K562 (cell line): ENCODE measurements around the gene FAR1. TPM values are rescaled to one million over a fixed set of nuclear protein-coding genes. Genes with fewer than 3 reads are reported as not detected.

Source experiments
- ATAC-seq: fragments of 200-7000 bp; cut with Tn5 transposase; 3 replicates; pipeline ENCODE4 v1.9.1; 2020; ENCODE audit warnings: moderate library complexity
- BruUV-seq: library from RNA; stranded (reverse); fragments of 400-500 nt; replicated peaks from 2 replicates; lab custom pipeline; 2021; lab: Mats Ljungman, UMichigan
- CTCF ChIA-PET: fragments of 300-600 bp; formaldehyde crosslinking; extraction: SDS; loops from one replicate; lab custom pipeline; 2021; ENCODE audit warnings: low intra/inter-chr PET ratio; lab: Yijun Ruan, JAX
- POLR2A ChIA-PET: fragments of 300-600, 350-650 bp; sonication (Branson Sonifier 250); formaldehyde crosslinking; extraction: SDS; loops from one replicate; lab custom pipeline; 2021; ENCODE audit warnings: antibody characterized with exemption, inconsistent platforms; lab: Yijun Ruan, JAX
- DNase-seq, 4 experiments: peaks; one replicate each; pipeline versions ENCODE4 v3.0.0 to v3.0.0-alpha.2; 2011 to 2018; ENCODE audit warnings: low spot score in 3 of 4, mixed read lengths in 3 of 4; ENCODE audit errors: extremely low read depth in 1 of 4
- FAIRE-seq: peaks from 2 replicates; lab custom pipeline; 2011; peaks lifted over from hg19 to GRCh38; lab: Jason Lieb, UNC
- H2AFZ ChIP-seq: 2 replicates; pipeline ENCODE4 v1.6.0; 2011; ENCODE audit warnings: low read depth, low read length, control low read depth, inconsistent platforms
- H3K27ac ChIP-seq: fragments of 200-600 bp; 3 replicates; pipeline ENCODE4 v1.8.0; 2011; ENCODE audit warnings: low read depth, mild to moderate bottlenecking, control low read depth, inconsistent platforms, low read length, moderate library complexity, mixed read lengths; ENCODE audit errors: extremely low read depth
- H3K27me3 ChIP-seq, 2 experiments: fragments of 300-600 bp in 1 of 2; 2 replicates in 1 of 2; 3 replicates in 1 of 2; pipeline versions ENCODE4 v1.6.0 to v1.8.0; 2011; ENCODE audit warnings: inconsistent platforms in 2 of 2, low read length in 2 of 2, mild to moderate bottlenecking in 1 of 2, mixed read lengths in 1 of 2, moderate library complexity in 1 of 2; ENCODE audit not compliant: control insufficient read depth in 2 of 2, insufficient read depth in 2 of 2
- H3K36me3 ChIP-seq: fragments of 300-600 bp; 3 replicates; pipeline ENCODE4 v1.8.0; 2011; ENCODE audit warnings: mild to moderate bottlenecking, low read length, inconsistent platforms; ENCODE audit not compliant: control insufficient read depth, insufficient read depth
- H3K4me1 ChIP-seq, 2 experiments: fragments of 200-600 bp in 1 of 2; replicated peaks in 1 of 2; 2 replicates in 1 of 2; 3 replicates in 1 of 2; pipeline versions ENCODE4 v1.5.1 to v1.8.0; 2011; ENCODE audit warnings: inconsistent platforms in 2 of 2, low read length in 2 of 2, mild to moderate bottlenecking in 1 of 2, mixed read lengths in 1 of 2, moderate library complexity in 1 of 2; ENCODE audit not compliant: control insufficient read depth in 2 of 2, insufficient read depth in 2 of 2
- H3K4me2 ChIP-seq: 2 replicates; pipeline ENCODE4 v1.6.1; 2011; ENCODE audit warnings: low read length, control low read depth, inconsistent platforms, mixed read lengths; ENCODE audit not compliant: insufficient read depth
- H3K4me3 ChIP-seq: fragments of 200-600 bp; sonication (generic), shearing (Covaris generic); 2 replicates; pipeline ENCODE4 v1.5.1; 2016; ENCODE audit warnings: control low read depth, inconsistent platforms
- H3K79me2 ChIP-seq: fragments of 200-600 bp; 3 replicates; pipeline ENCODE4 v1.8.0; 2011; ENCODE audit warnings: low read length, inconsistent platforms; ENCODE audit not compliant: control insufficient read depth, insufficient read depth
- H3K9ac ChIP-seq, 2 experiments: 2 replicates each; pipeline versions ENCODE4 v1.6.0 to v1.6.1; 2011; ENCODE audit warnings: low read depth in 2 of 2, low read length in 2 of 2, control low read depth in 1 of 2, inconsistent platforms in 1 of 2, mild to moderate bottlenecking in 1 of 2, mixed read lengths in 1 of 2; ENCODE audit not compliant: insufficient read depth in 1 of 2
- H3K9me1 ChIP-seq: one replicate; pipeline ENCODE4 v1.6.0; 2011; ENCODE audit warnings: inconsistent platforms, mild to moderate bottlenecking, low read length, moderate library complexity; ENCODE audit not compliant: control insufficient read depth, insufficient read depth
- H3K9me3 ChIP-seq: replicated peaks from 2 replicates; pipeline ENCODE4 v1.5.1; 2011; ENCODE audit warnings: low read depth, low read length, inconsistent platforms; ENCODE audit not compliant: control insufficient read depth, insufficient read depth
- H4K20me1 ChIP-seq: replicated peaks from 2 replicates; pipeline ENCODE4 v1.6.1; 2011; ENCODE audit warnings: low read length, inconsistent platforms, mixed read lengths; ENCODE audit not compliant: control insufficient read depth, insufficient read depth
- CEBPB ChIP-seq: fragments of 450-650 bp; IDR thresholded peaks from 2 replicates; pipeline ENCODE4 v1.6.1; 2016; ENCODE audit warnings: missing genetic modification characterization, missing compliant biosample characterization
- CEBPG ChIP-seq, 3 experiments: fragments of 200-800 bp in 1 of 3; sonication (Bioruptor generic) in 1 of 3; sonication (generic) in 1 of 3; formaldehyde crosslinking in 1 of 3; IDR thresholded peaks in 2 of 3; conservative IDR thresholded peaks in 1 of 3; 2 replicates each; pipeline versions ENCODE4 v1.6.1 to v1.8.0; 2016 to 2022; ENCODE audit warnings: missing compliant biosample characterization in 2 of 3, missing genetic modification characterization in 2 of 3, mild to moderate bottlenecking in 1 of 3, missing genetic modification reagents in 1 of 3
- KDM1A ChIP-seq, 2 experiments: fragments of 450-650 bp; IDR thresholded peaks; 2 replicates each; pipeline ENCODE4 v1.6.1; 2016; ENCODE audit warnings: mild to moderate bottlenecking in 2 of 2
- RBM25 ChIP-seq: fragments of 200-400 bp; formaldehyde crosslinking; IDR thresholded peaks from 2 replicates; pipeline ENCODE4 v1.6.1; 2018; ENCODE audit warnings: low read length, low read depth, moderate library complexity; ENCODE audit not compliant: severe bottlenecking
- ZNF146 ChIP-seq: IDR thresholded peaks from one replicate; pipeline ENCODE4 v1.6.1; 2018; ENCODE audit warnings: missing compliant biosample characterization; ENCODE audit not compliant: unreplicated experiment
- WGBS: fragments of 100-300 bp; shearing (Covaris generic); methylation state at CpG from one replicate; pipeline ENCODE4 v1.1.6; 2016; ENCODE audit warnings: low coverage, mixed read lengths; ENCODE audit not compliant: insufficient coverage; ENCODE audit errors: missing lambda C conversion rate; 5-methylcytosine and 5-hydroxymethylcytosine counted together
- in situ Hi-C: fragments of 300-500 bp; cut with MboI; formaldehyde crosslinking; loops from 4 replicates; pipeline ENCODE4 v1.15.0; 2018; ENCODE audit warnings: inconsistent platforms, mixed read lengths
- intact Hi-C: fragments of 100-400 bp; cut with micrococcal nuclease; formaldehyde crosslinking; loops from 2 replicates; pipeline ENCODE4 v1.14.2; 2022
- polyA plus RNA-seq, 8 experiments: library from polyadenylated mRNA; depleted of rRNA in 4 of 8; stranded (reverse) in 5 of 8; unstranded in 3 of 8; fragments of >200 nt; fragmentation: Nextera tagmentation in 2 of 8; fragmentation: Illumina TruSeq in 1 of 8; extraction: Ambion mirVana in 2 of 8; extraction: Trizol in 1 of 8; gene quantifications; 2 replicates each; pipeline versions ENCODE4 v1.2.1 to v1.2.3, GENCODE V29; 2011 to 2014; ENCODE audit warnings: inconsistent platforms in 1 of 8, missing spikeins in 1 of 8
- total RNA-seq, 7 experiments: library from RNA; depleted of rRNA in 6 of 7; stranded (reverse); fragments of >200 nt in 6 of 7; fragmentation: Illumina TruSeq in 2 of 7; extraction: Trizol in 2 of 7; gene quantifications; 2 replicates each; pipeline versions ENCODE4 v1.2.1 to v1.2.3, GENCODE V29; 2011 to 2021; ENCODE audit warnings: low replicate concordance in 1 of 7

FAR1 gene
- total and polyA plus RNA-seq, 9 of the 15 experiments (the other 6 are each of a cell fraction or from before 2014, with no cell fraction given), result 17.7 to 88.2 (median 52.6) TPM

GRCh38 chr11:13691286-13691899 is 22.9 kb downstream of the FAR1 start:
- H3K9ac ChIP-seq, result no peak overlapping the region
- H3K27ac ChIP-seq, result no peak overlapping the region
- peaks cover 77% of the 10 kb centered on the region for H3K79me2 ChIP-seq
- FAIRE-seq (no peak), ATAC-seq (no peak), DNase-seq (no peak)
- in situ Hi-C loops, result no loop called here
- no peak overlapping the region for H3K4me3 ChIP-seq
- no peaks in the 10 kb centered on the region for H3K27me3 ChIP-seq
- ChIA-PET POLR2A (no interaction called here), CTCF (no interaction called here)
- TF ChIP-seq CEBPB (peak; percentile 44; the same call in 1 of the 2 replicates), RBM25 (peak; percentile 44), KDM1A (IDR thresholded peaks at IDR 0.05) (no peak), ZNF146 (peak; percentile 78), CEBPG (CRISPR knock-in tag; IDR thresholded peaks at IDR 0.05) (no peak), CEBPG (tag; conservative IDR thresholded peaks at IDR 0.05 in 1 of 2, IDR thresholded peaks at IDR 0.05 in 1 of 2) (0 out of 4 replicates have a peak, but pooled peaks of 1 of the 2 experiments have one; percentile 20)
- H3K9me3 ChIP-seq, result no peaks in the 10 kb centered on the region
- intact Hi-C loops, result loop anchor here (10.0 kb wide), 1 partner anchor 227 kb away; the partner anchor contains the start of gene BTBD10
- BruUV-seq, result no TSS peak
- no peak overlapping the region for H2AFZ ChIP-seq
- 91% methylated on average over 3 of the region's 3 CpGs for WGBS
- H3K9me1 ChIP-seq, result no peaks in the 10 kb centered on the region
- no peak overlapping the region for H3K4me2 ChIP-seq
- H3K4me1 ChIP-seq, result peaks cover 0 to 13% of the 10 kb centered on the region in 2 experiments; a peak in 2 of 5 replicates
- H4K20me1 ChIP-seq, result 0 out of 2 replicates have a peak, but pooled peaks cover 6% of the 10 kb centered on the region
- peaks cover 14% of the 10 kb centered on the region; the same call in 2 of the 3 replicates for H3K36me3 ChIP-seq
